Esophagus squamous epithelium (tissue), 5 donors: ENCODE results near the gene VSIG2. TPM values are rescaled to one million over a fixed set of nuclear protein-coding genes. Genes with fewer than 3 reads are reported as not detected.
A peak's percentile ranks its signal among the peaks of the same experiment; 100 is the strongest.

Experiments used
- DNase-seq: peaks from one replicate; lab custom pipeline; 2025; lab: John Stamatoyannopoulos, UW
- H3K27ac ChIP-seq, 4 donors: fragments of 200-600 bp; sonication (generic); one replicate each; pipeline ENCODE4 v1.5.1; 2016 to 2019; ENCODE audit warnings: mild to moderate bottlenecking in 1 of 4
- H3K27me3 ChIP-seq, 4 donors: fragments of 200-600 bp; sonication (generic); 1 replicate in 3 of 4; 2 replicates in 1 of 4; pipeline versions ENCODE4 v1.5.1 to v1.6.0; 2017 to 2021; ENCODE audit warnings: antibody characterized with exemption in 1 of 4
- H3K36me3 ChIP-seq, 3 donors: fragments of 200-600 bp; sonication (generic); one replicate each; pipeline ENCODE4 v1.5.1; 2016 to 2019
- H3K4me1 ChIP-seq, 3 donors: fragments of 200-600 bp; sonication (generic); one replicate each; pipeline ENCODE4 v1.5.1; 2017 to 2019
- H3K4me3 ChIP-seq, 4 donors: fragments of 200-600 bp; sonication (generic); 1 replicate in 3 of 4; 2 replicates in 1 of 4; pipeline ENCODE4 v1.5.1; 2016 to 2019; ENCODE audit warnings: mild to moderate bottlenecking in 2 of 4, moderate library complexity in 1 of 4
- H3K9me3 ChIP-seq, 3 donors: fragments of 200-600 bp; sonication (generic); one replicate each; pipeline ENCODE4 v1.5.1; 2016 to 2019
- CTCF ChIP-seq, 6 experiments: fragments of 450-650 bp in 4 of 6; fragments of 200-600 bp in 2 of 6; sonication (generic) in 2 of 6; IDR thresholded peaks; one replicate each; pipeline ENCODE4 v1.5.1; 2016 to 2019; ENCODE audit warnings: antibody characterized with exemption in 6 of 6, mild to moderate bottlenecking in 4 of 6, moderate library complexity in 4 of 6
- POLR2A ChIP-seq, 4 donors: fragments of 450-650 bp; IDR thresholded peaks; one replicate each; pipeline ENCODE4 v1.6.1; 2017; ENCODE audit warnings: antibody characterized with exemption in 4 of 4, mild to moderate bottlenecking in 4 of 4, moderate library complexity in 3 of 4
- WGBS, 2 donors: methylation state at CpG; one replicate each; pipeline ENCODE4 v1.1.5; 2018; 5-methylcytosine and 5-hydroxymethylcytosine counted together
- intact Hi-C: fragments of 100-400 bp; cut with DNase I; formaldehyde crosslinking; loops from one replicate; pipeline ENCODE4 v1.15.0; 2022
- total RNA-seq, 4 donors: library from RNA; depleted of rRNA; stranded (reverse); fragments of >200 nt; gene quantifications; one replicate each; pipeline ENCODE4 v1.1.0, GENCODE V29; 2016
- donor health status: DM: yes; HTN: yes; CAD: no.

VSIG2 gene
- total RNA-seq, 4 donors from 2014 or later, result 5.1 to 10.2 (median 7.6) TPM

- H3K27ac ChIP-seq, result no peak overlapping the region
- intact Hi-C loops, result loop anchor here (10.0 kb wide), 1 partner anchor 65 kb away; no protein-coding TSS in a partner anchor
- WGBS, 2 donors, result 96 to 99% methylated on average over 8 of the region's 8 CpGs
- no peak overlapping the region for H3K4me3 ChIP-seq
- no peaks in the 10 kb centered on the region for H3K27me3 ChIP-seq
- no peaks in the 10 kb centered on the region for H3K9me3 ChIP-seq
- no peak for TF ChIP-seq POLR2A (IDR thresholded peaks at IDR 0.05)
- no peak for TF ChIP-seq CTCF (IDR thresholded peaks at IDR 0.05)
- DNase-seq, result no peak
- H3K4me1 ChIP-seq, result no peaks in the 10 kb centered on the region
- peaks cover 0 to 85% (median 0%) of the 10 kb centered on the region in 3 donors for H3K36me3 ChIP-seq
Observed at GRCh38 chr11:124769806-124770774, 18.0 kb upstream of the VSIG2 start.

GRCh38 chr11:124768914-124769313, 16.9 kb upstream of the VSIG2 start:
- no peak for DNase-seq
- peaks cover 0 to 85% (median 0%) of the 10 kb centered on the region in 3 donors for H3K36me3 ChIP-seq
- 82 to 87% methylated on average over 8 of the region's 8 CpGs for WGBS, 2 donors
- no peaks in the 10 kb centered on the region for H3K9me3 ChIP-seq
- no peak for TF ChIP-seq POLR2A (IDR thresholded peaks at IDR 0.05)
- TF ChIP-seq CTCF (IDR thresholded peaks at IDR 0.05), result no peak
- H3K4me1 ChIP-seq, result peaks cover 0 to under 1% (median 0%) of the 10 kb centered on the region in 3 donors
- H3K27ac ChIP-seq, result no peak overlapping the region
- H3K27me3 ChIP-seq, result no peaks in the 10 kb centered on the region
- intact Hi-C loops, result loop anchor here (10.0 kb wide), 1 partner anchor 66 kb away; no protein-coding TSS in a partner anchor
- no peak overlapping the region for H3K4me3 ChIP-seq

- Histone ChIP-seq H3K4me3 (no peak overlapping the region), H3K36me3 (peaks cover 0 to 62% (median 0%) of the 10 kb centered on the region in 3 donors), H3K4me1 (peaks cover 10 to 28% (median 13%) of the 10 kb centered on the region in 3 donors), H3K9me3 (no peaks in the 10 kb centered on the region), H3K27ac (no peak overlapping the region), H3K27me3 (peaks cover 0 to 22% (median 2%) of the 10 kb centered on the region in 4 donors)
- TF ChIP-seq POLR2A (IDR thresholded peaks at IDR 0.05) (no peak), CTCF (IDR thresholded peaks at IDR 0.05) (no peak)
- intact Hi-C loops, result loop anchor here (10.0 kb wide), 1 partner anchor 69 kb away; no protein-coding TSS in a partner anchor
- no peak for DNase-seq
- WGBS, 2 donors, result 95 to 100% methylated on average over 2 of the region's 2 CpGs
Observed at GRCh38 chr11:124766156-124766555, 14.1 kb upstream of the VSIG2 start.

GRCh38 chr11:124763156-124763947, 11.3 kb upstream of the VSIG2 start:
- H3K4me3 ChIP-seq, result peak overlapping the region; percentile 32 to 77 (median 55)
- intact Hi-C loops, result loop anchor here (5.0 to 10.0 kb wide), 2 partner anchors 71 to 96 kb away; no protein-coding TSS in a partner anchor
- peaks cover 6 to 50% (median 20%) of the 10 kb centered on the region in 4 donors for H3K27me3 ChIP-seq
- peak; percentile 20 for DNase-seq
- H3K9me3 ChIP-seq, result no peaks in the 10 kb centered on the region
- WGBS, 2 donors, result 6 to 11% methylated on average over 11 to 21 of the region's 21 CpGs
- peak; percentile 35 to 76 (median 71) for TF ChIP-seq CTCF (IDR thresholded peaks at IDR 0.05)
- no peak for TF ChIP-seq POLR2A (IDR thresholded peaks at IDR 0.05)
- peak overlapping the region; percentile 43 to 91 (median 80) for H3K27ac ChIP-seq
- H3K4me1 ChIP-seq, result peaks cover 22 to 57% (median 27%) of the 10 kb centered on the region in 3 donors
- H3K36me3 ChIP-seq, result peaks cover 0 to 37% (median 0%) of the 10 kb centered on the region in 3 donors
